Activated T-cell treated with anti-CD3 and anti-CD28 coated beads, Interleukin-2, amount 50 U/mL, for 4 hours (primary cell): ENCODE measurements around the gene GLRX2. TPM values are rescaled to one million over a fixed set of nuclear protein-coding genes. Genes with fewer than 3 reads are reported as not detected.

ENCODE experiments used
- ATAC-seq, 2 donors: fragments of 200-7000 bp; cut with Tn5 transposase; one replicate each; pipeline ENCODE4 v1.10.0; 2021
- DNase-seq: peaks from one replicate; pipeline ENCODE4 v3.0.0-alpha.2; 2020
- H3K27me3 Mint-ChIP-seq: one replicate; pipeline ENCODE4 v1.8.0; 2021; ENCODE audit warnings: low read depth, mixed read lengths
- H3K36me3 Mint-ChIP-seq: one replicate; pipeline ENCODE4 v1.8.0; 2022; ENCODE audit warnings: mixed read lengths; ENCODE audit not compliant: insufficient read depth
- H3K4me1 Mint-ChIP-seq: one replicate; pipeline ENCODE4 v1.8.0; 2021; ENCODE audit warnings: low read depth, mixed read lengths
- H3K4me3 Mint-ChIP-seq: one replicate; pipeline ENCODE4 v1.8.0; 2021; ENCODE audit warnings: mild to moderate bottlenecking, moderate library complexity, mixed read lengths
- H3K9me3 Mint-ChIP-seq: one replicate; pipeline ENCODE4 v1.8.0; 2021; ENCODE audit warnings: mixed read lengths
- total RNA-seq, 3 donors: library from RNA; stranded (reverse); gene quantifications; one replicate each; pipeline ENCODE4 v1.2.1, GENCODE V29; 2021

GLRX2 gene, protein sequence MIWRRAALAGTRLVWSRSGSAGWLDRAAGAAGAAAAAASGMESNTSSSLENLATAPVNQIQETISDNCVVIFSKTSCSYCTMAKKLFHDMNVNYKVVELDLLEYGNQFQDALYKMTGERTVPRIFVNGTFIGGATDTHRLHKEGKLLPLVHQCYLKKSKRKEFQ
- total RNA-seq: 10 to 100 TPM; 21.4 to 29.3 (median 29.3) TPM

DNA sequence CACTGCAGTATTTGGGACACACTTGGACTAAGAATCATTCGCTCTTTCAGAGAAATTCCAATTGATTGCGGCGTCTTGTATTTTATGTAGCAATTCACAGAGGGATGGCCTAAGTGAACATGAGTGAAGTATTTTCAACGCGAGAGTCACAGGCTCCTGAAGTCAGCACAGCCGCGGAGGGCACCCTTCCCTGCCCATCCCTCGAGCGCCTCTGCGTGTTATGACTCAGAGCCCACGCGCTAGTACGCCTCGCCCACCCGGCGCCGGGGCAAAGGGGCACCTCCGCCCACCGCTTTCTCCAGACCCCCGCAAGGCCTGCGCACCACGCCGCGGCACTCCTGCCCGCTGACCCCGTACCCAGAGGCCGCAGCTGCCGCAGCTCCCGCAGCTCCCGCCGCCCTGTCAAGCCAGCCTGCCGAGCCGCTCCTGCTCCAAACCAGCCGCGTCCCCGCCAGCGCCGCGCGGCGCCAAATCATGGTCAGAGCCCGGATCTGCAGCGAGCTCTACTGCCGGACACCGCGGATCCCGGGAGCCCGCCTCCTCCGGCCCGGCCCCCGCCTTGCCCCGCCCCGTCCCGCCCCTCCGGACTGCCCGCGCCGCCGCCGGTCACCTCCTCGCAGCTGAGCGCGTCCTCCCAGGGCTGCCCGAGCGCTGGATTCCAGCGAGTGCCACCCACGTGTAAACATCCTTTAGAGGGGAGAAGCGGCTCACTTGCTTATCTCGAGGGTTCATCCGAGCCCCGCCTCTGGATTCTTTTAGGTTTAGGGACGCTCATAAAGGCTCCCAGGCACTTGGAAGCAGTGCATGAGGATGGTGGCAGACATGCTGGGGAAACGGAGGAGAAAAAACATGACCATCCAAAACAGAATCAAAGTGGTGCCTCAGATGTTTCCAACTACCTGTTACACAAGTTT, at the start of gene GLRX2:
Gene GLRX2 (minus strand): TSS at position 508 of the 914 bp plus-strand sequence. CDS start 32 bp downstream, at position 476.
- ATAC-seq: peak; percentile 85 to 93
- no peaks in the 10 kb centered on the region for H3K27me3 Mint-ChIP-seq
- H3K4me3 Mint-ChIP-seq: peak within 1 kb of the TSS; percentile 92
- no peaks in the 10 kb centered on the region for H3K36me3 Mint-ChIP-seq
- peaks cover 17% of the 10 kb centered on the region for H3K4me1 Mint-ChIP-seq
- DNase-seq: peak; percentile 70
- no peaks in the 10 kb centered on the region for H3K9me3 Mint-ChIP-seq

DNA sequence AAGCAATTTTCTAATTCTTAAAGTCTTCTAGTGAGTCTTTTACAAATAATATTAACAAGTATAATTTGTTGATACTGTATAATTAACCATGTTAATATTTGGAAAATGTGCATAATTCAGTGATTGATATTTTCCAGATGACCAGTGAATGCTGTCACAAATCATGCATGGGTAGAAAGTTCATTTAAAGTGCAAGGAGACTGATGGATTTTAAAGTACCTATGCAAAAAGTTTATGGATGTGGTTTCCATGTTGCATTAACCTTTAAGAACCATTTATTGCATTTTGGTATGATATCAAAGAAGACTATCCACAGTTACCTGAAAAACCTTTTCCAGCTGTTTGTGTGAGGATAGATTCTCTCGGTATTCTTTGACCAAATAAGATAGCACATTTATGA, 39.8 kb upstream of the GLRX2 start:
- Mint-ChIP-seq H3K4me3 (no peak overlapping the region), H3K9me3 (no peaks in the 10 kb centered on the region), H3K4me1 (peaks cover 15% of the 10 kb centered on the region), H3K36me3 (peaks cover 28% of the 10 kb centered on the region), H3K27me3 (no peaks in the 10 kb centered on the region)
- ATAC-seq (no peak), DNase-seq (no peak)

DNA sequence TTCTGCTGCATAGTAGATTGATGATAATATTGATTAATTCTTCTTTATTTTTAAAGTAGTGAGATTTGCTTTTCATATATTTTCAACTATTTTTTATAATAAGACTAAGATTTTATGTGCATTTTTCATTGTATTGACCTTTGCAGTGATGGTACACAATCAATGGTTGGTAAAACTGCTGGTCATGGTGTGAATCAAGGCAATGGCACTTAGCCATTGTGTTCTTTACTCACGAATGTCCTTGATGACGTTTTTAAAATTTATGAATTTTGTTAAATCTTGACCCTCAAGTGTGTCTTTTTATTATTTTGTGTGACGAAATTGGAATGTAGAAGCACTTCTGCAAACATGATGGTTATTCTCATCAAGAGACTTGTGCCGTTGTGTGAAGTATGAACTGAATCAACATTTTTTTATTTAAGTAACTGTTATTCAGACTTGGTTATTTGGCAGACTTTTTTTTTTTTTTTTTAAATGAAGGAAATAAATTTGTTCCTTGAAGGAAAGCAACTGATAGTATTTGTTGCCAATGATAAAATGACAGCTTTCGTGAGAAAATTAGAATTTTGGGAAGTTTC, 39.2 kb upstream of the GLRX2 start:
- ATAC-seq (no peak), DNase-seq (no peak)
- Mint-ChIP-seq H3K9me3 (no peaks in the 10 kb centered on the region), H3K4me3 (no peak overlapping the region), H3K36me3 (peaks cover 33% of the 10 kb centered on the region), H3K27me3 (no peaks in the 10 kb centered on the region), H3K4me1 (peaks cover 19% of the 10 kb centered on the region)

DNA sequence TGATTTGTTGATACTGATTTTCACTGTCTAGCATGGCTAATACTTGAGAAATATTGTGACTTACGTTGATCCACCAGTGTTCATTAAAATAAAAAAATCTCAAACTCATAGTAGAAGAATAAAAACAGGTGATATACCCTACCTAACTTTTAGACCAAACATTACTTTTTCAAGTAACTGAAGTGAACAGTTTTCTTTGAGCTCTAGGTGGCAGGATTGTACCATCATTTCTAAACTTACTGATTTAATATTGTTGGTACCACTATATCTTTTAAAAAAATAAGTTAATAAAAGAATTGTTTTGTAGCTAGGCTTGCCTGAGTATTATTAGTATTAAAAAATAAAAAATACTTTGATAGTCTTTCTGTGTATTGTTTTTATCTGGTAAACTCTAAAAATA, 38.1 kb upstream of the GLRX2 start:
- Mint-ChIP-seq H3K27me3 (no peaks in the 10 kb centered on the region), H3K4me3 (no peak overlapping the region)

DNA sequence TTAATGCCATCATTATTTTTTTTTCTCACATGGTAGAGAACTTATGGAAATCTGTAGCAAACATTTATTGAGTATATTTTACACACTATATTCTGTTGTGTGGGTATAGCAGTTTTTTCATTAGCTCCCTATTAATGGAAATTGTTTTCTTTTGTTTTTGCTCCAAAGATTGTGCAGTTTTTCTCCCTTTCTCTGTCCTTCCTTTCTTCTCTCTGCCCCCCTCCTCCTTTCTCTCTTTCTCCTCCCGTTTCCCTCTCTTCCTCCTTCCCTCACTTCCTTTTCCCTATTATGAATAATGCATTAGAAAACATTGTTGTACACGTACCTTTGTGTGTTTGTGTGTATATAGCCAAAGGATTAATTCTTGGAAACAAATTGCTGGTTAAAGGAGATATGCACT, 37.2 kb upstream of the GLRX2 start:
- Mint-ChIP-seq H3K36me3 (peaks cover 42% of the 10 kb centered on the region), H3K4me3 (no peak overlapping the region), H3K27me3 (no peaks in the 10 kb centered on the region), H3K9me3 (no peaks in the 10 kb centered on the region), H3K4me1 (peaks cover 22% of the 10 kb centered on the region)
- ATAC-seq: no peak
- DNase-seq: no peak

More for the DNA sequence above, 38.1 kb upstream of the GLRX2 start:
- Mint-ChIP-seq H3K4me1 (peaks cover 22% of the 10 kb centered on the region), H3K9me3 (no peaks in the 10 kb centered on the region), H3K36me3 (peaks cover 36% of the 10 kb centered on the region)
- DNase-seq: no peak
- no peak for ATAC-seq

DNA sequence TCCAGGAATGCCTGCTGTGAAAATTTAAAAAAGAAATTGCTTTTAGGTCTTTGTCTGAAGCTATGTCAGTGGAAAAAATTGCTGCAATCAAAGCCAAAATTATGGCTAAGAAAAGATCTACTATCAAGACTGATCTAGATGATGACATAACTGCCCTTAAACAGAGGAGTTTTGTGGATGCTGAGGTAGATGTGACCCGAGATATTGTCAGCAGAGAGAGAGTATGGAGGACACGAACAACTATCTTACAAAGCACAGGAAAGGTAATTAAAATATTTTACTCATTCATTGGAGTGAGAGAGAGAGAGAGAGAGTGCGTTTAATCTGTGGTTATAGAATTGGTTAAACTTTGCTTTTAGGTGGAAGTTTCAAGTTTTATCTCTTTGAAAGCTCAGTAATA, 36.6 kb upstream of the GLRX2 start:
- no peaks in the 10 kb centered on the region for H3K27me3 Mint-ChIP-seq
- ATAC-seq: peak in 1 of 2 donors; percentile 34
- DNase-seq: no peak
- peaks cover 22% of the 10 kb centered on the region for H3K4me1 Mint-ChIP-seq
- peaks cover 48% of the 10 kb centered on the region for H3K36me3 Mint-ChIP-seq
- no peak overlapping the region for H3K4me3 Mint-ChIP-seq
- no peaks in the 10 kb centered on the region for H3K9me3 Mint-ChIP-seq

DNA sequence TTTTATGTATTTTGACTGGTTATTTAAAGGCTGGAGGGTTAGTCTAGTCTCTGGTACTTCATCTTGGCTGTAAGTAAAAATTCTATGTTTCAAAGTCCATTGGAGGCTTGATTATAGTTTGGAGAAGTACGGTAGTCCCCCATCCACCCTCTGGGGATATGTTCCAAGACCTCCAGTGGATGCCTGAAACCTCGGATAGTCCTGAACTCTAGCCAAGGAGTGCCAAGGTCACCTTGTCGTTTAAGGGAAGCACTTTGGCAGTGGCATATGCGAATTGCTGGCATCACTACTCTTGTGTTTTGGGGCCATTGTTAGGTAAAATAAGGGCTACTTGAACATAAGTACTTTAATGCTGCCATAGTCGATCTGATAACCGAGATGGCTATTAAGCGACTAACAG, 35.0 kb upstream of the GLRX2 start:
- Mint-ChIP-seq H3K9me3 (no peaks in the 10 kb centered on the region), H3K36me3 (peaks cover 49% of the 10 kb centered on the region), H3K4me3 (no peak overlapping the region), H3K27me3 (no peaks in the 10 kb centered on the region), H3K4me1 (peaks cover 22% of the 10 kb centered on the region)
- no peak for ATAC-seq
- DNase-seq: no peak

DNA sequence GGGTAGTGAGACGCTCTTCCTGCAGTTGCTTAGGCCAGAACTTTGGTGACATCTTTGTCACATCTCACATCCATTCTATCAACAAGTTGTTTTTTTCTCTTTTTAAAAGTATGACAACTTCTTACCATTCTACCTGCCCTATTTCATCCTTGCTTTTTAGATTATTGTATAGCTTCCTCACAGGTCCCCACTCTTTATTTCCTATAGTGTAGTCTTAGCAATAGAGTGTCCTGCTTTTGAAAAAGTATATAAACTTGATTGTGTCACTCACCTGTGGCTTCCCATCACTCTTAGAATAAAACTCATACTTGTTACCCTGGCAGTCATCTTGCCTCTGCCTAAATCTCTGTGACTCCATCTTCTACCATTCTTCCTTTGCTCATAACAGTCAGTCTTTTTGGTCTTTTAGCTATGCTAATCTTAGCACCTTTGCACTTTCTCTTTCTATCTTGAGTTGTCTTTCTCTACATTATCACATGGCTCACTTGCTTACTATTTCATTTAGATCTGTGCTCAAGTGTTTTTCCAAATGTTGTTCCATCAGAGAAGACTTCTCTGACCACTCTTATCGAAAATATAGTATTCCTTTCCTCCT, 26.1 kb upstream of the GLRX2 start:
- H3K9me3 Mint-ChIP-seq: no peaks in the 10 kb centered on the region
- H3K4me1 Mint-ChIP-seq: peaks cover 34% of the 10 kb centered on the region
- peaks cover 31% of the 10 kb centered on the region for H3K36me3 Mint-ChIP-seq
- H3K27me3 Mint-ChIP-seq: no peaks in the 10 kb centered on the region
- H3K4me3 Mint-ChIP-seq: no peak overlapping the region
- ATAC-seq (peak; percentile 70 to 72), DNase-seq (no peak)

DNA sequence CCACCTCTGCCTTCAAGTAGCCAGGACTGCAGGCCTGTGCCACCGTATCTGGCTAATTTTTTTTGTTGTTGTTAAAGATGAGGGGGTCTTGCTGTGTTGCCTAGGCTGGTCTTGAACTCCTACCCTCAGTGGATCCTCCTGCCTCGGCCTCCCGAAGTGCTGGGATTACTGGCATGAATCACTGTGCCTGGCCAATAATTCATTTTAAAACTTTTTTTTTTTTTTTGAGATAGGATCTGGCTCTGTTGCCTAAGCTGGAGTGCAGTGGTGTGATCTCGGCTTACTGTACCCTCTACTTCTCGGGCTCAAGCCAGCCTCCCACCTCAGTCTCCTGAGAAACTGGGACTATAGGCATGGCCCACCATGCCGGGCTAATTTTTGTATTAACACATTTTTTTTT, 20.2 kb upstream of the GLRX2 start:
- Mint-ChIP-seq H3K4me3 (no peak overlapping the region), H3K36me3 (peaks cover 12% of the 10 kb centered on the region), H3K27me3 (no peaks in the 10 kb centered on the region), H3K9me3 (no peaks in the 10 kb centered on the region), H3K4me1 (peaks cover 50% of the 10 kb centered on the region)
- DNase-seq (no peak), ATAC-seq (no peak)

DNA sequence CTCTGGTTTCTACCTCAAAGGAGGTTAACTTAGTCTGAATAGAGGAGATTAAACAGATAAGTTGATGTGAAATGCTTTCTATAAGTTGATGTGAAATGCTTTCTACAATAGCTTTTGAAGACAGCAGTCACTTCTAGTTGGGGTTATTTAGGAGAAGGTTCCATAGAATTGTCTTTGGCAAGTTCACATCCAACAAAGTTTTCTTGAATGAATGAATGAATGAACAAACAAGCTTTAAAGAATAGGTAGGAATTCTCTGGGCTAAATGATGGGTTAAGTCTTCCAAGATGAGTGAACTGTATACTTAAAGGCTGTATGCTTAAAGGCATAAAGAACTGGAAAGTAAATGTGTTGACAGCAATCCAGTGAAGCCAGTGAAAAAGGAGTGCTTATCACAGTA, 18.5 kb upstream of the GLRX2 start:
- ATAC-seq (no peak), DNase-seq (no peak)

DNA sequence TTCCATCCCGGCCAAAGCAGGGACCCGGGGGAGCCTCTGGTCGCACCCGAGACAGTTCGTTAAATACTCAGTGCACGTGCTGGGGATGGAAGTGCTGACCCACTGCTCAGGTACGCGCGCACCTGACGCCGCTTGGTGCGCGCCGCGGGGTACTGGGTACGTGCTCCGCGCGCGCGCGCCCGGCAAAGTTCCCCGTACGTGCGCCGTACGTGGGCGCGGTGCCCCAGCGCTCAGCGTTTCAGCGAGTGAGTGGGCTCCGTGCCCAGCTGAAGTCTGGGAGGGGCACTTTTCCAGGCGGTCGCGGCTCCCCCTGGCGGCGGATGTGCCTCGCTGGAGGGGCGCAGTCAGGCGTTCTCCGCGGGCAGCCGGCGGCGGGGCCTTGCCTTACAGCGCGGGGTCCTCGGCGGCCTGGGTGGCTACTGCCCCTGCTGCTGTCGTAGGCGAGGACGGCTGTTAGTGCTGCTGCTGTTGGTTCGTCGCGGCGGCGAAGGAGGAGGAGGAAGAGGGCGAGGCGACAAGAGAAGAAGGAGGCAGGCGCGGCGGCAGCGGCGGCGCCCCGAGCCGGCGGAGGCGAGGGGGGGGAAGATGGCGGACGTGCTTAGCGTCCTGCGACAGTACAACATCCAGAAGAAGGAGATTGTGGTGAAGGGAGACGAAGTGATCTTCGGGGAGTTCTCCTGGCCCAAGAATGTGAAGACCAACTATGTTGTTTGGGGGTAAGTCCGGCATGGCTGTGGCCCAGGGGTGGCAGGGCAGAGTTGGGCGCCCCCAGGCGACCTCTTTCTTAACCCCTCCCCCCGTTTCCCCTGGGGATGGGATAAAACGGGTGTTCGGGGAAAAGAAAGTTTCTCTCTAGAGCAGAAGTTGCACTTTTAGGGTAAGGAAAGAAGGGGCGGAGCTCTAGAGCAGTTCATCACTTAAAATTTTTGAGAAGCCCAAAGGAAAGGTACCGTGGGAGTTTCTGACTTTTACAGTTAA, 16.7 kb upstream of the GLRX2 start, which contains the start of gene CDC73:
Gene CDC73 (plus strand): TSS at position 416 of the 978 bp plus-strand sequence. CDS start 170 bp downstream, at position 586.
- Mint-ChIP-seq H3K9me3 (no peaks in the 10 kb centered on the region), H3K4me3 (peak within 1 kb of the TSS; percentile 98), H3K36me3 (peaks cover 7% of the 10 kb centered on the region), H3K4me1 (peaks cover 50% of the 10 kb centered on the region), H3K27me3 (no peaks in the 10 kb centered on the region)
- ATAC-seq: peak; percentile 96 to 97
- DNase-seq: peak; percentile 100

More for the DNA sequence above, 18.5 kb upstream of the GLRX2 start:
- Mint-ChIP-seq H3K9me3 (no peaks in the 10 kb centered on the region), H3K4me1 (peaks cover 51% of the 10 kb centered on the region), H3K36me3 (peaks cover 10% of the 10 kb centered on the region), H3K4me3 (peak overlapping the region; percentile 98), H3K27me3 (no peaks in the 10 kb centered on the region)

DNA sequence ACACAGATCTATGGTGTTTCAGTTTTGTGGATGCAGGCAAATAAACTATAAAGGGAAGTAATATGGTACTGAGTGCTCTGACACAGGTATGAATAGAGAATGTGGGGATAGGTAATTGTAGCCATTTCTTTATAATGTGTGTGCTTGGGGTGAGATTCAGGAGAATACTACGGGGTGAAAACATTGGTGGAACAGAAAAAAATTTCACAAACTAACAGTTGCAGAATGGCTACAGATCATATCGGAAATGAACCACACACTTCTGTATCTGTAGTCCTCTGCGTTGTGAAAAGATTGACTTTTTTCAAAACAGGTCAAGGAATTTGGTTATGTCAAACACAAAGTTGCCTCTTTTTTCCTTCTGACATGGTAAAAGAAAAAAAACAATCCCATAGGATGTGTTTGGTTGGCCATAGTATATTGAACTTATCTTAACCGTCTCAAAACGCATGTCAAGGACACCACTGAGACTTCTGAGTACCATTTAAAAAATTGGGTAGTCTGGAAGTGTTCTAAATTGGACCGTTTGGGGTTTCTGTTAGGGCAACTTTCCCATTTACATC, 15.5 kb upstream of the GLRX2 start:
- H3K4me3 Mint-ChIP-seq: peak overlapping the region; percentile 98
- no peak for DNase-seq

More for the DNA sequence above, 15.5 kb upstream of the GLRX2 start:
- no peak for ATAC-seq
- Mint-ChIP-seq H3K27me3 (no peaks in the 10 kb centered on the region), H3K4me1 (peaks cover 44% of the 10 kb centered on the region), H3K9me3 (no peaks in the 10 kb centered on the region), H3K36me3 (peaks cover 2% of the 10 kb centered on the region)
